DOHH2 (cell line): ENCODE data around the gene CASP7.

Experiments
- EZH2phosphoT487 ChIP-seq: fragments of 200-600 bp; sonication (generic); IDR thresholded peaks from 2 replicates; pipeline ENCODE4 v1.6.1; 2017; ENCODE audit warnings: borderline replicate concordance, mild to moderate bottlenecking, antibody characterized with exemption, low read length, moderate library complexity, mixed read lengths
- TF ChIP-seq, protein P1 (sequence below): fragments of 200-600 bp; sonication (generic); IDR thresholded peaks from one replicate; pipeline ENCODE4 v1.5.1; 2014; ENCODE audit warnings: antibody characterized with exemption, mild to moderate bottlenecking, low read depth, low read length; ENCODE audit not compliant: poor library complexity, severe bottlenecking

DNA sequence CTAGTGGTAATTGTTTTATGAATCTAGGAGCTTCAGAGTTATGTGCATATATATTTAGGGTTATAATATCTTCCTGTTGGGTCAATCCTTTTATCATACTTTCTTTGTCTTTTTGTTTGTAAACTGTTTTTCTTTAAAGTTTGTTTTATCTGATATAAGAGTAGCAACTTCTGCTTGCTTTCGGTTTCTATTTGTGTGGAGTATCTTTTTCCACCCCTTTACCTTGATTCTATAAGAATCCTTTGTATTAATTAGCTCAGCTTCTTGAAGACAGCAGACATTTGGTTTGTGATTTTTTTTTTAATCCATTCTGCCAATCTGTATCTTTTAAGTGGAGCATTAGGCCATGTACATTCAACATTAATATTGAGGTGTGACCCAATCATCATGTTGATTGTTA, 9.3 kb downstream of the CASP7 start:
- TF ChIP-seq, protein P1, sequence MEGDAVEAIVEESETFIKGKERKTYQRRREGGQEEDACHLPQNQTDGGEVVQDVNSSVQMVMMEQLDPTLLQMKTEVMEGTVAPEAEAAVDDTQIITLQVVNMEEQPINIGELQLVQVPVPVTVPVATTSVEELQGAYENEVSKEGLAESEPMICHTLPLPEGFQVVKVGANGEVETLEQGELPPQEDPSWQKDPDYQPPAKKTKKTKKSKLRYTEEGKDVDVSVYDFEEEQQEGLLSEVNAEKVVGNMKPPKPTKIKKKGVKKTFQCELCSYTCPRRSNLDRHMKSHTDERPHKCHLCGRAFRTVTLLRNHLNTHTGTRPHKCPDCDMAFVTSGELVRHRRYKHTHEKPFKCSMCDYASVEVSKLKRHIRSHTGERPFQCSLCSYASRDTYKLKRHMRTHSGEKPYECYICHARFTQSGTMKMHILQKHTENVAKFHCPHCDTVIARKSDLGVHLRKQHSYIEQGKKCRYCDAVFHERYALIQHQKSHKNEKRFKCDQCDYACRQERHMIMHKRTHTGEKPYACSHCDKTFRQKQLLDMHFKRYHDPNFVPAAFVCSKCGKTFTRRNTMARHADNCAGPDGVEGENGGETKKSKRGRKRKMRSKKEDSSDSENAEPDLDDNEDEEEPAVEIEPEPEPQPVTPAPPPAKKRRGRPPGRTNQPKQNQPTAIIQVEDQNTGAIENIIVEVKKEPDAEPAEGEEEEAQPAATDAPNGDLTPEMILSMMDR = no peak
- TF ChIP-seq EZH2phosphoT487 = no peak
